DOHH2 (cell line): Measurements from ENCODE around the gene MDM1.

Source experiments
- EZH2phosphoT487 ChIP-seq: fragments of 200-600 bp; sonication (generic); IDR thresholded peaks from 2 replicates; pipeline ENCODE4 v1.6.1; 2017; ENCODE audit warnings: borderline replicate concordance, mild to moderate bottlenecking, antibody characterized with exemption, low read length, moderate library complexity, mixed read lengths
- TF ChIP-seq, protein P1 (sequence below): fragments of 200-600 bp; sonication (generic); IDR thresholded peaks from one replicate; pipeline ENCODE4 v1.5.1; 2014; ENCODE audit warnings: antibody characterized with exemption, mild to moderate bottlenecking, low read depth, low read length; ENCODE audit not compliant: poor library complexity, severe bottlenecking

DNA sequence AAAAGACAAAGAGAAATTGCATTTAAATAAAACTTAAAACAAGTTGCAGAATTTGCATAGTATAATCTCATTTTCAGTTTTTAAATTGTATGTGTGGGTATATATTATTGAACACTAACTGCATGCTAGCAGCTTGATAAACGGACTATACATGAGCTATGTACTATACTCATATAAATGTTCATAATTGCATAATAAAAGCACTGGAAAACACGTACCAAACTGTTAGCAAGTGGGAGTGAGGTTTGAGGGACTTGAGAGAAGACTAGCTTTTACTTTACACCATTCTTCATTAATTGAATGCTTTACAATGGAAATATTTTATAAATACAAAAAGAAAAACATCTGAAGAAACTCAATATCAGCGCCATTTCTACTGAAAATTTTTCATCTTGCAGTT lies 32.2 kb upstream of the MDM1 start:
- TF ChIP-seq, protein P1, sequence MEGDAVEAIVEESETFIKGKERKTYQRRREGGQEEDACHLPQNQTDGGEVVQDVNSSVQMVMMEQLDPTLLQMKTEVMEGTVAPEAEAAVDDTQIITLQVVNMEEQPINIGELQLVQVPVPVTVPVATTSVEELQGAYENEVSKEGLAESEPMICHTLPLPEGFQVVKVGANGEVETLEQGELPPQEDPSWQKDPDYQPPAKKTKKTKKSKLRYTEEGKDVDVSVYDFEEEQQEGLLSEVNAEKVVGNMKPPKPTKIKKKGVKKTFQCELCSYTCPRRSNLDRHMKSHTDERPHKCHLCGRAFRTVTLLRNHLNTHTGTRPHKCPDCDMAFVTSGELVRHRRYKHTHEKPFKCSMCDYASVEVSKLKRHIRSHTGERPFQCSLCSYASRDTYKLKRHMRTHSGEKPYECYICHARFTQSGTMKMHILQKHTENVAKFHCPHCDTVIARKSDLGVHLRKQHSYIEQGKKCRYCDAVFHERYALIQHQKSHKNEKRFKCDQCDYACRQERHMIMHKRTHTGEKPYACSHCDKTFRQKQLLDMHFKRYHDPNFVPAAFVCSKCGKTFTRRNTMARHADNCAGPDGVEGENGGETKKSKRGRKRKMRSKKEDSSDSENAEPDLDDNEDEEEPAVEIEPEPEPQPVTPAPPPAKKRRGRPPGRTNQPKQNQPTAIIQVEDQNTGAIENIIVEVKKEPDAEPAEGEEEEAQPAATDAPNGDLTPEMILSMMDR = no peak
- no peak for TF ChIP-seq EZH2phosphoT487
